ENCODE measurements around the gene LEFTY2. TPM values are rescaled to one million over a fixed set of nuclear protein-coding genes. Genes with fewer than 3 reads are reported as not detected.

The LEFTY2 gene
- total and polyA plus RNA-seq, 2 of the 4 experiments (the other 2 are of a cell fraction), result not detected

- H3K4ac ChIP-seq (ENCODE audit: low read depth, low read length), result no peak overlapping the region
- H3K56ac ChIP-seq (ENCODE audit: extremely low read depth, insufficient read depth, low read length), result no peak overlapping the region
- intact Hi-C loops (cut with micrococcal nuclease) (no loop called here), dilution Hi-C loops (cut with HindIII; ENCODE audit: low sequenced_read_pairs, unreplicated experiment) (no loop called here), in situ Hi-C loops (cut with MboI; ENCODE audit: low sequenced_read_pairs) (no loop called here)
- H2AK5ac ChIP-seq (ENCODE audit: low read depth, low read length), result peak overlapping the region; percentile 9; the same call in 1 of the 2 replicates
- no peak overlapping the region for H2BK20ac ChIP-seq (ENCODE audit: low read depth, low read length)
- H2BK5ac ChIP-seq (ENCODE audit: low read depth, low read length, poor library complexity, severe bottlenecking), result no peak overlapping the region
- H4K91ac ChIP-seq (ENCODE audit: insufficient read depth, low read depth, low read length), result no peak overlapping the region
- no peak overlapping the region for H3K23ac ChIP-seq (ENCODE audit: low read depth, low read length)
- H3K9me3 ChIP-seq (ENCODE audit: control insufficient read depth, insufficient read depth, low read length), result no peaks in the 10 kb centered on the region
- WGBS, 2 experiments (ENCODE audit: extremely low coverage in 2 of 2, insufficient read length in 1 of 2), result 56% methylated on average over 3 of the region's 7 CpGs; no CpG with 5 or more reads in 1 of the 2 experiments
- H3K18ac ChIP-seq (ENCODE audit: low read depth, low read length), result no peak overlapping the region
- H3K27ac ChIP-seq (ENCODE audit: insufficient read depth, low read length), result no peak overlapping the region
- no peak overlapping the region for H3K4me3 ChIP-seq (ENCODE audit: insufficient read depth, low read depth, low read length)
- H4K20me1 ChIP-seq (ENCODE audit: insufficient read depth, low read length), result no peaks in the 10 kb centered on the region
- no peak overlapping the region for H4K8ac ChIP-seq (ENCODE audit: low read depth in 2 of 2, low read length in 2 of 2)
- no peaks in the 10 kb centered on the region for H3K79me1 ChIP-seq (ENCODE audit: low read depth in 1 of 2, low read length in 2 of 2)
- H4K5ac ChIP-seq (ENCODE audit: low read depth, low read length), result no peak overlapping the region
- no peak overlapping the region for H3K9ac ChIP-seq (ENCODE audit: low read depth, low read length)
- BruUV-seq (replicated peaks), result no TSS peak
- no peak overlapping the region for H2AK9ac ChIP-seq (replicated peaks; ENCODE audit: low read depth, low read length, poor library complexity)
- no peak overlapping the region; the same call in 1 of the 2 replicates for H3K14ac ChIP-seq (replicated peaks; ENCODE audit: low read depth, low read length)
- no peak overlapping the region for H3K4me2 ChIP-seq (ENCODE audit: low read depth, low read length)
- H2BK15ac ChIP-seq (ENCODE audit: low read depth, low read length), result no peak overlapping the region
- TF ChIP-seq CEBPB (IDR thresholded peaks at IDR 0.05; ENCODE audit: low read depth, low read length) (no peak), RFX5 (IDR thresholded peaks at IDR 0.05; ENCODE audit: low read depth, low read length) (no peak), BHLHE40 (IDR thresholded peaks at IDR 0.05; ENCODE audit: low read depth, low read length) (0 out of 2 replicates have a peak, but pooled peaks have one; percentile 40), USF2 (IDR thresholded peaks at IDR 0.05; ENCODE audit: low read depth, low read length) (no peak), NFE2L2 (IDR thresholded peaks at IDR 0.05; ENCODE audit: low read depth, low read length) (no peak), POLR2A (IDR thresholded peaks at IDR 0.05; ENCODE audit: low read depth, low read length) (no peak), MAZ (IDR thresholded peaks at IDR 0.05; ENCODE audit: borderline replicate concordance, low read depth, low read length) (no peak)
- CTCF ChIA-PET, result interaction anchor here (0.5 kb wide), 1 partner anchor 372 kb away, joined by 3 read pairs; no protein-coding TSS in a partner anchor
- H2BK120ac ChIP-seq (ENCODE audit: low read depth, low read length), result no peak overlapping the region
- peak; percentile 34 for DNase-seq
- peaks cover 3% of the 10 kb centered on the region; the same call in 1 of the 2 replicates for H3K9me1 ChIP-seq (ENCODE audit: insufficient read depth, low read length)
- peaks cover 4% of the 10 kb centered on the region for H3K4me1 ChIP-seq (ENCODE audit: control insufficient read depth, insufficient read depth, low read length)
- POLR2A ChIA-PET (ENCODE audit: unreplicated experiment), result no interaction called here
- ATAC-seq (ENCODE audit: low read depth), result peak; percentile 44
- H3K27me3 ChIP-seq (ENCODE audit: control insufficient read depth, insufficient read depth, low read length), result no peaks in the 10 kb centered on the region
- peak overlapping the region; percentile 53 for H2AFZ ChIP-seq (replicated peaks; ENCODE audit: low read length, poor library complexity)
- no peaks in the 10 kb centered on the region for H3K36me3 ChIP-seq (ENCODE audit: control insufficient read depth, insufficient read depth, low read length)
These were observed 44.0 kb downstream of the LEFTY2 start for GRCh38 chr1:225896937-225897549.
